ENCODE measurements around the gene PSMC3. TPM values are rescaled to one million over a fixed set of nuclear protein-coding genes. Genes with fewer than 3 reads are reported as not detected.

The PSMC3 gene
- total and polyA plus RNA-seq, 4 donors: 84.2 to 204 (median 149) TPM

DNA sequence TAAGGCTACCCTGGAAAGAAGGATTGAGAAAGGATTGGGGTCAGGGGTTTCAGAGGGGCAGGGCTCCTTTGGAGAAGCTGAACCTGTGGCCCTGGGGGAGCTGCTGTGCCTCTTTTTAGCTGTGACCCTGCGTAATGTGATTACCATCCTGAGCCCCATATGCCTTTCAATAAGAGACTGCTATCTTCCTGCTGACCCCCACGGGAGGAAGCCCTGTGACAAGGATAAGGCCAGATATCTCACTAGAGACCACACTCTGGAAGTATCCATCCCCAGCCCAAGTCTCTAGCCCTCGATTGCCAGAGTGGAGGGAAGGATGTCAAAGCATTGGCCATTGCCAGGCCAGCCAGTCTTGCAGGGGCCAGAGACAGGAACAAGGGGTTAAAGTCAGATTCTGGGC is 22.7 kb downstream of the PSMC3 start:
- DNase-seq (peak in 1 of 2 donors; percentile 17), ATAC-seq (ENCODE audit: low FRiP score) (no peak)
- Histone ChIP-seq H3K27ac (ENCODE audit: low read depth in 1 of 2, low read length in 2 of 2) (no peak overlapping the region), H3K9me3 (ENCODE audit: control insufficient read depth, low read length) (no peaks in the 10 kb centered on the region), H3K36me3 (ENCODE audit: control insufficient read depth in 1 of 2, insufficient read depth in 2 of 2, low read length in 1 of 2) (no peaks in the 10 kb centered on the region), H3K4me1 (ENCODE audit: control insufficient read depth in 1 of 2, insufficient read depth in 2 of 2, low read length in 2 of 2) (no peaks in the 10 kb centered on the region), H3K4me3 (ENCODE audit: low read length in 2 of 2) (no peak overlapping the region), H3K27me3 (ENCODE audit: control insufficient read depth in 1 of 2, insufficient read depth in 2 of 2, low read length in 1 of 2) (no peaks in the 10 kb centered on the region)
- 73 to 78% methylated on average over 3 of the region's 3 CpGs for WGBS, 2 donors
- intact Hi-C loops (cut with DNase I): loop anchor here in 1 of 2 donors (10.0 kb wide), 1 partner anchor 171 kb away; the partner anchor contains the start of genes KBTBD4 and NDUFS3

DNA sequence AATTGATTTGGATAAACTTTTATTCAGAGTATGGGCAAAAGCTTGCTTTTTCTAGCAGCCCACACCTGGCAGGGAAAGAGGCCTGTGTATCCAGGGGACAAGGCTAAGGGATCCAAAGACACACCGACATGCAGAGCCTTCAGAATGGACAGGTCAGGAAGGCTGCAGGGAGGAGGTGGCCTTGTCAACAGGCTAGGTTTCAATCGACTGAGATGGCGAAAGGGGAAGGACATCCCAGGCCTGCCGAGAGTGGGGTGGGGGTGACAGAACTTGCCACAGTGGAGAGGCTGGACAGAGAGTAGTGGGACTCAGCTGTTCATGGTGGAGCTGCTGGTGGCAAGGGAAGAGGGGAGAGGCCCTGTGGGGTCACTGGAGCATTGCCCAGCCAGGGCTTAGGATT is 23.1 kb downstream of the PSMC3 start:
- no peaks in the 10 kb centered on the region for H3K36me3 ChIP-seq (ENCODE audit: control insufficient read depth in 1 of 2, insufficient read depth in 2 of 2, low read length in 1 of 2)
- intact Hi-C loops (cut with DNase I): loop anchor here in 1 of 2 donors (10.0 kb wide), 1 partner anchor 172 kb away; the partner anchor contains the start of genes KBTBD4 and NDUFS3
- H3K9me3 ChIP-seq (ENCODE audit: control insufficient read depth, low read length): no peaks in the 10 kb centered on the region
- ATAC-seq (ENCODE audit: low FRiP score) (no peak), DNase-seq (peak in 1 of 2 donors; percentile 17)
- no peak overlapping the region for H3K4me3 ChIP-seq (ENCODE audit: low read length in 2 of 2)
- no peaks in the 10 kb centered on the region for H3K4me1 ChIP-seq (ENCODE audit: control insufficient read depth in 1 of 2, insufficient read depth in 2 of 2, low read length in 2 of 2)
- H3K27me3 ChIP-seq (ENCODE audit: control insufficient read depth in 1 of 2, insufficient read depth in 2 of 2, low read length in 1 of 2): no peaks in the 10 kb centered on the region
- WGBS, 2 donors: 84 to 85% methylated on average over 4 of the region's 4 CpGs
- no peak overlapping the region for H3K27ac ChIP-seq (ENCODE audit: low read depth in 1 of 2, low read length in 2 of 2)

DNA sequence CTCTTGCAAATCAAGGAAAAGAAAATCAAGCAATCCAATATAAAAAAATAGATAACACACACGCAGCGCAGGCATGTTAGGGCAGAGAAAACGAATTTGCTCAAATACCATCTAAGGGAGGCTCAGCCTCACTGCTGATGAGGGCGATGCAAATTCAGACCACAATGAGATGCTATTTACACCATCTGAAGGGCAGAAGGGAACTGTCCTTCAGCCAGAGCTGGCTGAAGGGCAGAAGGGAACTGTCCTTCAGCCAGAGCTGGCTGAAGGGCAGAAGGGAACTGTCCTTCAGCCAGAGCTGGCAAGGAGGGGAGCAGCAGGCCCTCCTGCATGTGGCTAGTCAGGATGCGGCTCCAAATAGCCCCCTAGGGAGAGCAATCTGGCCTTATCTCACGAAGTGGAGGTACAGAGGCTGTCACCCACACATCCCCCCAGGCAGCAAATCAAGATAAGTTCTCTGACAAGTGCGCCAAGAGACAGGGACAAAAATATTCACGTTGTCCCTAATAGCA is 25.4 kb downstream of the PSMC3 start:
- H3K36me3 ChIP-seq (ENCODE audit: control insufficient read depth in 1 of 2, insufficient read depth in 2 of 2, low read length in 1 of 2): no peaks in the 10 kb centered on the region
- intact Hi-C loops (cut with DNase I): loop anchor here in 1 of 2 donors (10.0 kb wide), 1 partner anchor 174 kb away; the partner anchor contains the start of genes KBTBD4 and NDUFS3
- peak overlapping the region in 1 of 2 donors; percentile 44 for H3K4me3 ChIP-seq (ENCODE audit: low read length in 2 of 2)
- ATAC-seq (ENCODE audit: low FRiP score): peak; percentile 66
- 4 to 9% methylated on average over 8 of the region's 8 CpGs for WGBS, 2 donors
- peak overlapping the region; percentile 2 to 75 for H3K27ac ChIP-seq (ENCODE audit: low read depth in 1 of 2, low read length in 2 of 2)
- H3K9me3 ChIP-seq (ENCODE audit: control insufficient read depth, low read length): no peaks in the 10 kb centered on the region
- H3K4me1 ChIP-seq (ENCODE audit: control insufficient read depth in 1 of 2, insufficient read depth in 2 of 2, low read length in 2 of 2): no peaks in the 10 kb centered on the region
- DNase-seq: peak in 1 of 2 donors; percentile 44
- no peaks in the 10 kb centered on the region for H3K27me3 ChIP-seq (ENCODE audit: control insufficient read depth in 1 of 2, insufficient read depth in 2 of 2, low read length in 1 of 2)

DNA sequence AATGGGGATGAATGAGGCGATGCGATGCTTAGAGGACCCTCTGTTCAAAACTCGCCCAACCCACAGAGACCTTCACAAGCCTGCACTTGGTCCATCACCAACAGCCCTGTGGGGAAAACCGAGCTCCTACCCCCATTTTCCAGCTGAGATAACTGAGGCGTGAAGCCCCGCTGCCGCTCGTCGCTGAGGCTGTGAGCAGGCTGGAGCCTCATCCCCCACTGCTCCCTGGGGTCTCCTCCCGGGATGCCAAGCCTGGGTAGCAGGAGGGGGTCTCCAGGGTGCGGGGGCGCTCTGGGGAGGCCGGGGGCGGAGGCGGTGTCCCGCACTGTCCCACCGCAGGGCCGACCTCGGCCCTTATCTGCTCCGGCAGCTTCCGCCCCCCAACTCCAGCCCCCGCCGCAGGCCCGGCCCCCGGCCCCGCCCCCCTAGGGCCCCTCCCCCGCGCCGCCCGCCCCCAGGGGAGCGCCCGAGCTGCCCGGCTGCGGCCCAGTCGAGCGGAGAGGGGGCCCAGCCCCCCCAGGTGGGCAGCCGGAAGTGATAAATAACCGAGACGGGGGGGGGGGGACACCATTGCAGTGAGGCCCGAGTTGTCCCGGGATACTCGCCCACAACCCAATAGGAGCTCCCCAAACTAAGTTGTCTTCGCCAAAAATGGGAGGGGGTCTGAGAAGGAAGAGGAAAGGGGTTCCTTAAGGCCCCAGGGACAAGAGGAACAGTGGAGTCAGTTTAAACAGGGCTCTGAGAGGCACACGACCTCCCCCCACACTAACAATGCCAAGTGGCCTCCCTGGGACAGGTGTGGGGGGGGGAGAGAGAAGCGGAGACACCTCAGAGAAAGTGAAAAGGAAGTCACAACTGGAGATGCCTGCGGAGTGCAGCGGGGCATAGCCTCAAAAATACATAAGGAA is 26.1 kb downstream of the PSMC3 start:
- Histone ChIP-seq H3K9me3 (ENCODE audit: control insufficient read depth, low read length) (no peaks in the 10 kb centered on the region), H3K27me3 (ENCODE audit: control insufficient read depth in 1 of 2, insufficient read depth in 2 of 2, low read length in 1 of 2) (no peaks in the 10 kb centered on the region), H3K4me1 (ENCODE audit: control insufficient read depth in 1 of 2, insufficient read depth in 2 of 2, low read length in 2 of 2) (no peaks in the 10 kb centered on the region), H3K27ac (ENCODE audit: low read depth in 1 of 2, low read length in 2 of 2) (peak overlapping the region; percentile 2 to 75), H3K36me3 (ENCODE audit: control insufficient read depth in 1 of 2, insufficient read depth in 2 of 2, low read length in 1 of 2) (no peaks in the 10 kb centered on the region), H3K4me3 (ENCODE audit: low read length in 2 of 2) (peak overlapping the region; percentile 30 to 44)
- intact Hi-C loops (cut with DNase I): loop anchor here in 1 of 2 donors (10.0 kb wide), 1 partner anchor 175 kb away; the partner anchor contains the start of genes KBTBD4 and NDUFS3
- whole genome bisulfite sequencing, 2 donors: 4 to 9% methylated on average over 22 to 47 of the region's 47 CpGs
- ATAC-seq (ENCODE audit: low FRiP score) (peak; percentile 85), DNase-seq (peak in 1 of 2 donors; percentile 53)

DNA sequence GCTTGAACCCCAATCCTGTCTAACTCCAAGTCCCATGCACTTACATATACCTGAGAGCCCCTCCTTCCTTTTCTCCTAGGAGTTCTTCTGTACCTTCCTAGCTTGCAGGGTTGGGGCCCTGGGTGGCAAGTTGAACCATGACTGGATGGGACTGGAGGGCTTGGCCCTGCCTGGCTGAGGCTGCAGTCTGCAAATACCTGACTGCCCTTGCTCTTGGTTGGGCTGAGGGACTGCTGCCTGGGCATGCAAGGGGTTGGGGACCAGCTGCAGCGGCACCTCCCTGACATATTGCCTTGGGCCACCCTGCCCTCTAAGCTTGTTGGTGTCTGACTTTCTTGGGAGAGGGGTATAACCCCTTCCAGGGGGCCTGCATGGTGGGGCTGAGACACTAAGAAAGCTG is 27.7 kb downstream of the PSMC3 start:
- Histone ChIP-seq H3K4me3 (ENCODE audit: low read length in 2 of 2) (no peak overlapping the region), H3K9me3 (ENCODE audit: control insufficient read depth, low read length) (no peaks in the 10 kb centered on the region), H3K36me3 (ENCODE audit: control insufficient read depth in 1 of 2, insufficient read depth in 2 of 2, low read length in 1 of 2) (no peaks in the 10 kb centered on the region), H3K27me3 (ENCODE audit: control insufficient read depth in 1 of 2, insufficient read depth in 2 of 2, low read length in 1 of 2) (no peaks in the 10 kb centered on the region), H3K4me1 (ENCODE audit: control insufficient read depth in 1 of 2, insufficient read depth in 2 of 2, low read length in 2 of 2) (no peaks in the 10 kb centered on the region), H3K27ac (ENCODE audit: low read depth in 1 of 2, low read length in 2 of 2) (no peak overlapping the region)
- 96 to 100% methylated on average over 1 of the region's 1 CpG for WGBS, 2 donors
- ATAC-seq (ENCODE audit: low FRiP score) (no peak), DNase-seq (no peak)
- intact Hi-C loops (cut with DNase I): no loop called here

DNA sequence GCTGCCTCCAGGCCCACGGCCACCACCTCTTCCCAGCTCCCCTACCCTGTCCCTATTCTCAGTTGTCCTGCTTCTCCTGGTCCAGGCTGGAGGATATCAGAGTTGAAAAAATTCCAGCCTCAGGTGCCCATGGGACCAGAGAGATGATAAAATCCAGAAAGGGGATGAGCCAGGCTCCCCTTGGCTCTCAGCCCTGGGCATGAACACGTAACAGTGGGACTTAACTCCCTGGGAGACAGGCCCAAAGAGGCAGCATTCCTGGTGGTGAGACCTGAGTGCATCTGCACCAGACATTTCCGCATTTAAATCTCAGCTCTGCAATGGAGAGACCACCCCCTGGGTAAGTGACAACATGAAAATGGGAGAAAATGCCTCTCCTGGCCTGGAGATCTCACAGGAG is 28.2 kb downstream of the PSMC3 start:
- intact Hi-C loops (cut with DNase I): no loop called here
- WGBS, 2 donors: 79 to 88% methylated on average over 3 of the region's 3 CpGs
- no peaks in the 10 kb centered on the region for H3K27me3 ChIP-seq (ENCODE audit: control insufficient read depth in 1 of 2, insufficient read depth in 2 of 2, low read length in 1 of 2)

DNA sequence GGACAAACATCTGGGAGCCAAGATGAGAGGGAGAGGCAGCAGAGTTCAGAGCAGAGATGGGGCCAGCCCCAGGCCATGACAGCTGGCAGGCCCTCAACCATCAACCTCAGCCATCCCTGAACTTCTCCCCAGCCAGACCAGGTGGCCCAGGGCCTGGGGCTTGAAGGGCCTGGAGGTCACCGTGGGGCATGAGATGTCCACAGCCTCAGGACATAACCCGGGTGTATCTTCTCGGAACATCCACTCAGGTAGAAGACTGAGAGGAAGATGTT is 30.3 kb downstream of the PSMC3 start:
- DNase-seq: no peak
- Histone ChIP-seq H3K27me3 (ENCODE audit: control insufficient read depth in 1 of 2, insufficient read depth in 2 of 2, low read length in 1 of 2) (no peaks in the 10 kb centered on the region), H3K27ac (ENCODE audit: low read depth in 1 of 2, low read length in 2 of 2) (no peak overlapping the region), H3K4me3 (ENCODE audit: low read length in 2 of 2) (no peak overlapping the region), H3K36me3 (ENCODE audit: control insufficient read depth in 1 of 2, insufficient read depth in 2 of 2, low read length in 1 of 2) (no peaks in the 10 kb centered on the region), H3K9me3 (ENCODE audit: control insufficient read depth, low read length) (no peaks in the 10 kb centered on the region), H3K4me1 (ENCODE audit: control insufficient read depth in 1 of 2, insufficient read depth in 2 of 2, low read length in 2 of 2) (no peaks in the 10 kb centered on the region)
- WGBS, 2 donors: 91 to 95% methylated on average over 3 of the region's 3 CpGs
- intact Hi-C loops (cut with DNase I): no loop called here
- no peak for ATAC-seq (ENCODE audit: low FRiP score)

More for the DNA sequence above, 28.2 kb downstream of the PSMC3 start:
- H3K27ac ChIP-seq (ENCODE audit: low read depth in 1 of 2, low read length in 2 of 2): no peak overlapping the region
- no peak overlapping the region for H3K4me3 ChIP-seq (ENCODE audit: low read length in 2 of 2)
- no peak for DNase-seq
- ATAC-seq (ENCODE audit: low FRiP score): no peak
- no peaks in the 10 kb centered on the region for H3K9me3 ChIP-seq (ENCODE audit: control insufficient read depth, low read length)
- H3K36me3 ChIP-seq (ENCODE audit: control insufficient read depth in 1 of 2, insufficient read depth in 2 of 2, low read length in 1 of 2): no peaks in the 10 kb centered on the region
- H3K4me1 ChIP-seq (ENCODE audit: control insufficient read depth in 1 of 2, insufficient read depth in 2 of 2, low read length in 2 of 2): no peaks in the 10 kb centered on the region

DNA sequence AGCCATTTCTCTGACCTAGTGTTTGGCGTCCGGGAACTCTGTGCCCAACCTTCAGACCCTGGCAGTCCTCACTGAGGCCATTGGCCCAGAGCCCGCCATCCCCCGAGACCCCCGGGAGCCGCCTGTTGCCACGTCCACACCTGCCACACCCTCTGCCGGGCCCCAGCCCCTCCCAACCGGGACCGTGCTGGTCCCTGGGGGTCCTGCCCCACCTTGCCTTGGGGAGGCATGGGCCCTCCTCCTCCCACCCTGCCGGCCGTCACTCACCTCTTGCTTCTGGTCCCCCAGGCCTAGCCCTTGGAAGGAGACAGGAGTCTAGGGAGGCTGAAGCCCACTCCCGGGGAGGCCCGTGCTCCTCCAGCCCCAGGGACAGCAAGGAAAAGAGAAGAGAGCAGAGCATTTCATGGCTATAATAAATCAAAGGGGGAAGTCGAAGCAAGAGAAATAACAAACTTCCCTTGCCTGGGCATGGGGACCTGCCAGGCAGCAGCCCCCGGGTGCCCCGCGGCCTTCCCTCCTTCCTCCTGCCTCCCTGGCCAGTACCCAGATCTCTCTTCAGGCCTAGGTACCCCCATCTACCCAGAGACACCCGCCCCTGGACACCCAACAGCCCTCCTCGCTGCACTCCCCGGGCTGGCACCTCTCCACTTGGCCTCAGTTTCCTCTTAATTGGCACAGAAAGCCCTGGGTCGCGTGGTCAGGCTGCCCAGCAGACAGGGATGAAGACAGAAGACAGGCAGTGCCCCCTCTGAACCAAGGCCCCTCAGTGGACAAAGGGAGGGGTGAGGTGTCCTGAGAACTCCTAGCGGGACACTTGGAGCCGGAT is 30.8 kb downstream of the PSMC3 start:
- Histone ChIP-seq H3K4me1 (ENCODE audit: control insufficient read depth in 1 of 2, insufficient read depth in 2 of 2, low read length in 2 of 2) (no peaks in the 10 kb centered on the region), H3K9me3 (ENCODE audit: control insufficient read depth, low read length) (no peaks in the 10 kb centered on the region), H3K27ac (ENCODE audit: low read depth in 1 of 2, low read length in 2 of 2) (no peak overlapping the region), H3K36me3 (ENCODE audit: control insufficient read depth in 1 of 2, insufficient read depth in 2 of 2, low read length in 1 of 2) (no peaks in the 10 kb centered on the region), H3K4me3 (ENCODE audit: low read length in 2 of 2) (no peak overlapping the region), H3K27me3 (ENCODE audit: control insufficient read depth in 1 of 2, insufficient read depth in 2 of 2, low read length in 1 of 2) (no peaks in the 10 kb centered on the region)
- ATAC-seq (ENCODE audit: low FRiP score) (no peak), DNase-seq (no peak)
- WGBS, 2 donors: 83 to 85% methylated on average over 25 of the region's 25 CpGs
- intact Hi-C loops (cut with DNase I): no loop called here
